AG09309 (cell line): ENCODE data around the gene GRIK2.

Experiments used
- DNase-seq: peaks from one replicate; pipeline ENCODE4 v3.0.0-alpha.2; 2010; ENCODE audit warnings: low read depth
- H3K4me3 ChIP-seq: 2 replicates; pipeline ENCODE4 v1.5.1; 2011; ENCODE audit warnings: mild to moderate bottlenecking, low read depth, low read length, moderate library complexity; ENCODE audit not compliant: control insufficient read depth
- CTCF ChIP-seq: IDR thresholded peaks from 2 replicates; pipeline ENCODE4 v1.5.1; 2011; ENCODE audit warnings: mild to moderate bottlenecking, low read depth, low read length, inconsistent platforms; ENCODE audit not compliant: insufficient read depth, control insufficient read depth; ENCODE audit errors: missing control alignments

Gene GRIK2

GRCh38 chr6:101784094-101784493 is 390.6 kb downstream of the GRIK2 start:
- no peak overlapping the region for H3K4me3 ChIP-seq
- DNase-seq, result no peak
- TF ChIP-seq CTCF, result no peak

- DNase-seq, result no peak
- H3K4me3 ChIP-seq, result no peak overlapping the region
- TF ChIP-seq CTCF, result no peak
These were observed 406.0 kb downstream of the GRIK2 start for GRCh38 chr6:101799531-101799930.

- DNase-seq, result no peak
- TF ChIP-seq CTCF, result no peak
- no peak overlapping the region for H3K4me3 ChIP-seq
These were observed 407.1 kb downstream of the GRIK2 start for GRCh38 chr6:101800598-101800997.

GRCh38 chr6:101803136-101803535 is 409.6 kb downstream of the GRIK2 start:
- DNase-seq, result no peak
- H3K4me3 ChIP-seq, result no peak overlapping the region
- no peak for TF ChIP-seq CTCF

GRCh38 chr6:101806241-101806640 is 412.7 kb downstream of the GRIK2 start:
- DNase-seq, result peak; percentile 27
- H3K4me3 ChIP-seq, result no peak overlapping the region

GRCh38 chr6:101811108-101811507 is 417.6 kb downstream of the GRIK2 start:
- no peak overlapping the region for H3K4me3 ChIP-seq
- no peak for DNase-seq
- TF ChIP-seq CTCF, result no peak

More at GRCh38 chr6:101806241-101806640, 412.7 kb downstream of the GRIK2 start:
- no peak for TF ChIP-seq CTCF

GRCh38 chr6:101816716-101817115 is 423.2 kb downstream of the GRIK2 start:
- DNase-seq, result no peak
- no peak for TF ChIP-seq CTCF
- no peak overlapping the region for H3K4me3 ChIP-seq
